Osteoblast (primary cell): Measurements from ENCODE around the gene RPA4. TPM values are rescaled to one million over a fixed set of nuclear protein-coding genes. Genes with fewer than 3 reads are reported as not detected.
"Not testable (repeated sequence)": the region's sequence is repeated elsewhere in the genome, so short reads cannot be mapped to it uniquely, and the experiment has no call there.

Experiments
- DNase-seq: peaks from one replicate; pipeline ENCODE4 v3.0.0; 2011; ENCODE audit warnings: low spot score, mixed read lengths; ENCODE audit not compliant: insufficient read length; ENCODE audit errors: missing footprints
- H2AFZ ChIP-seq: 2 replicates; pipeline ENCODE4 v1.6.0; 2011; ENCODE audit warnings: mild to moderate bottlenecking, low read length
- H3K27ac ChIP-seq: 2 replicates; pipeline ENCODE4 v1.5.1; 2011; ENCODE audit warnings: mild to moderate bottlenecking, low read depth, low read length, moderate library complexity
- H3K27me3 ChIP-seq: 2 replicates; pipeline ENCODE4 v1.6.0; 2012; ENCODE audit warnings: mild to moderate bottlenecking, control low read depth, inconsistent platforms, low read length, moderate library complexity; ENCODE audit not compliant: insufficient read depth
- H3K36me3 ChIP-seq: 2 replicates; pipeline ENCODE4 v1.5.1; 2011; ENCODE audit warnings: mild to moderate bottlenecking, low read length, control low read depth, moderate library complexity; ENCODE audit not compliant: insufficient read depth
- H3K4me1 ChIP-seq: 2 replicates; pipeline ENCODE4 v1.5.1; 2011; ENCODE audit warnings: mild to moderate bottlenecking, low read length, control low read depth, moderate library complexity; ENCODE audit not compliant: insufficient read depth
- H3K4me2 ChIP-seq: 2 replicates; pipeline ENCODE4 v1.6.0; 2011; ENCODE audit warnings: mild to moderate bottlenecking, low read length; ENCODE audit not compliant: insufficient read depth
- H3K4me3 ChIP-seq: fragments of 200-600 bp; sonication (generic); 3 replicates; pipeline ENCODE4 v1.5.1; 2012; ENCODE audit warnings: mild to moderate bottlenecking, low read length, inconsistent platforms; ENCODE audit not compliant: insufficient read depth
- H3K79me2 ChIP-seq: 2 replicates; pipeline ENCODE4 v1.6.0; 2012; ENCODE audit warnings: mild to moderate bottlenecking, low read length, control low read depth, inconsistent platforms; ENCODE audit not compliant: insufficient read depth
- H3K9me3 ChIP-seq: 2 replicates; pipeline ENCODE4 v1.5.1; 2011; ENCODE audit warnings: low read depth, low read length, control low read depth
- H4K20me1 ChIP-seq: 2 replicates; pipeline ENCODE4 v1.6.0; 2012; ENCODE audit warnings: mild to moderate bottlenecking, low read length, control low read depth; ENCODE audit not compliant: insufficient read depth
- total RNA-seq: library from RNA; depleted of rRNA; stranded (reverse); fragments of >200 nt; gene quantifications from 2 replicates; pipeline ENCODE4 v1.2.3, GENCODE V29; 2012
- TF ChIP-seq, protein P1 (sequence below): IDR thresholded peaks from 2 replicates; pipeline ENCODE4 v1.5.1; 2011; ENCODE audit warnings: mild to moderate bottlenecking, low read depth, low read length, moderate library complexity; ENCODE audit errors: extremely low read depth

RPA4 gene
- total RNA-seq, 1 donor = 1.1 TPM

DNA sequence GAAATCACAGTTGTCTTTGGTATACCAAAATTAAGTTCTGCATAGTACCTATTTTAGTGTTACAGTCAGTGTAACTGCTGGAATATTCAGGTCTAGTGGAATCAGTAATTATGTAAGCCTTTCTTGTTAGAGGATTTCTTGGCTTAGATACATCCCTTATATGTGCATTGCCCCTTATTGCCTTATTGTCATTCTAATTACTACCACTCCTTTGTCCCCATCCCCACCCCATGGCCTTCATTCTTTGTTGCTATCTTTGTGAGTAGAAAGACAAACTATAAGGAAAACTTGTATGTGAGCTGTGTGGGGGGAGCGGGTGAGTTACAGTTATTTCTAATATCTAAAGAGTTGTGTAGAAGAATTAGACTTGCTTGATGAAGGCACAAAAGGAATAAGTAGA lies 36.9 kb upstream of the RPA4 start:
- no peak overlapping the region for H3K27ac ChIP-seq
- H2AFZ ChIP-seq = no peak overlapping the region
- no peak overlapping the region for H3K4me2 ChIP-seq
- H3K4me1 ChIP-seq = no peaks in the 10 kb centered on the region
- no peaks in the 10 kb centered on the region for H3K36me3 ChIP-seq
- H3K27me3 ChIP-seq = no peaks in the 10 kb centered on the region
- H3K79me2 ChIP-seq = no peaks in the 10 kb centered on the region
- no peaks in the 10 kb centered on the region for H3K9me3 ChIP-seq
- no peak for DNase-seq
- no peaks in the 10 kb centered on the region for H4K20me1 ChIP-seq
- TF ChIP-seq, protein P1, sequence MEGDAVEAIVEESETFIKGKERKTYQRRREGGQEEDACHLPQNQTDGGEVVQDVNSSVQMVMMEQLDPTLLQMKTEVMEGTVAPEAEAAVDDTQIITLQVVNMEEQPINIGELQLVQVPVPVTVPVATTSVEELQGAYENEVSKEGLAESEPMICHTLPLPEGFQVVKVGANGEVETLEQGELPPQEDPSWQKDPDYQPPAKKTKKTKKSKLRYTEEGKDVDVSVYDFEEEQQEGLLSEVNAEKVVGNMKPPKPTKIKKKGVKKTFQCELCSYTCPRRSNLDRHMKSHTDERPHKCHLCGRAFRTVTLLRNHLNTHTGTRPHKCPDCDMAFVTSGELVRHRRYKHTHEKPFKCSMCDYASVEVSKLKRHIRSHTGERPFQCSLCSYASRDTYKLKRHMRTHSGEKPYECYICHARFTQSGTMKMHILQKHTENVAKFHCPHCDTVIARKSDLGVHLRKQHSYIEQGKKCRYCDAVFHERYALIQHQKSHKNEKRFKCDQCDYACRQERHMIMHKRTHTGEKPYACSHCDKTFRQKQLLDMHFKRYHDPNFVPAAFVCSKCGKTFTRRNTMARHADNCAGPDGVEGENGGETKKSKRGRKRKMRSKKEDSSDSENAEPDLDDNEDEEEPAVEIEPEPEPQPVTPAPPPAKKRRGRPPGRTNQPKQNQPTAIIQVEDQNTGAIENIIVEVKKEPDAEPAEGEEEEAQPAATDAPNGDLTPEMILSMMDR = no peak
- H3K4me3 ChIP-seq = no peak overlapping the region

DNA sequence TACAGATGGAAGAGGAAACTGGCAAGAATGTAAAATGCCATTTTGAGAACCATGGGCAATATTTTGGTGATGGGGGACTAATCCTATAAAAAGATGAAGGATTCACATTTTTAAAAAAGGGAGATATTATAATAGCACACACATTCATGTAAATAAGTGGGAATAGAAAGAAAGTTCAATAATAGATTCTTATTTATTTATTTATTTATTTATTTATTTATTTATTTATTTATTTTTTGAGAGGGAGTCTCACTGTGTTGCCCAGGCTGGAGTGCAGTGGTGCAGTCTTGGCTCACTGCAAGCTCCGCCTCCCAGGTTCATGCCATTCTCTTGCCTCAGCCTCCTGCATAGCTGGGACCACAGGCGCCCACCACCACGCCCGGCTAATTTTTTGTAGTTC lies 24.3 kb upstream of the RPA4 start:
- H3K4me1 ChIP-seq, H3K27ac ChIP-seq, H3K4me3 ChIP-seq, H2AFZ ChIP-seq, H3K4me2 ChIP-seq, DNase-seq, H4K20me1 ChIP-seq, H3K27me3 ChIP-seq, H3K36me3 ChIP-seq, H3K9me3 ChIP-seq, H3K79me2 ChIP-seq: not testable (repeated sequence)

DNA sequence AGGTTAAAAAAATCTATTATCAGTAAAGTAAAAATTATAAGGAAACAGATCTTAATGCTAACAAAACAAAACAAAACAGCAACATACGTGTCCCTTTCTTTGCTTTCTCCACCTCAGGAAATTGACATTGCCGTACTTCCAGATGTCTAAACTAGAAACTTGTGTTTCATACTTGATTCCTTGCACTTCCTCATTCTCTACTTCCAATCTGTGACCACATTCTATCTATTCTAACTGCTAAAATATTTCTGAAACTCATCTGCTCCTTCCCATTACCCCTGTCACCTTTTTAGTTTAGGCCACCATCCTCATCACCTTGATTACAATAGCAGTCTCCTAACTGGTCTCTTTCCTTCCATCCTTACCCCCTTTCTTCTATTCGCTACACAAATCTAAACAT lies 22.5 kb upstream of the RPA4 start:
- Histone ChIP-seq H3K4me1 (no peaks in the 10 kb centered on the region), H3K27me3 (no peaks in the 10 kb centered on the region), H3K9me3 (no peaks in the 10 kb centered on the region), H3K79me2 (no peaks in the 10 kb centered on the region), H3K4me3 (no peak overlapping the region), H4K20me1 (no peaks in the 10 kb centered on the region), H3K36me3 (no peaks in the 10 kb centered on the region), H2AFZ (no peak overlapping the region), H3K4me2 (no peak overlapping the region), H3K27ac (no peak overlapping the region)
- TF ChIP-seq, protein P1 = no peak
- DNase-seq = no peak

DNA sequence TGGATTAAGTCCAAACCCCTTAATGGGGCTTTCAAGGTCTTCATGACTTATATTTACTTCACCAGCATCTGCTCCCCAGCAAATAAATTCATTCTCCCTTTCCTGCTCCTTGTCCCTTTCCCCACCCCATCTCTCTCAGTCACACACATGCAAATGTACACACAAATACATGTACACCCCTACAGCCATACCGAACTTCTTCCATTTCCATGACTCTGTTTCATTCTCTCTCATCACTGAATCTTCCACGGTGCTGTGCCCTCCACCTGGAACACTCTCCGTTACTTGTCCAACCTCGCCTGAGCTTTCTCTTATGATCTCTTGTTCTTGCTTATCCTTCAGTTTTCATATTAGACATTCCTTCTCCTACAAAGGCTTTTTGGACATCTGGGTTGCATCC lies 22.0 kb upstream of the RPA4 start:
- TF ChIP-seq, protein P1 = no peak
- Histone ChIP-seq H4K20me1 (no peaks in the 10 kb centered on the region), H2AFZ (no peak overlapping the region), H3K9me3 (no peaks in the 10 kb centered on the region), H3K4me1 (no peaks in the 10 kb centered on the region), H3K27me3 (no peaks in the 10 kb centered on the region), H3K27ac (no peak overlapping the region), H3K4me3 (no peak overlapping the region), H3K79me2 (no peaks in the 10 kb centered on the region), H3K36me3 (no peaks in the 10 kb centered on the region), H3K4me2 (no peak overlapping the region)
- DNase-seq = no peak

- H3K4me1 ChIP-seq = no peaks in the 10 kb centered on the region
- H2AFZ ChIP-seq = no peak overlapping the region
- H3K9me3 ChIP-seq = no peaks in the 10 kb centered on the region
- H3K79me2 ChIP-seq = no peaks in the 10 kb centered on the region
- TF ChIP-seq, protein P1 = no peak
- H3K27me3 ChIP-seq = no peaks in the 10 kb centered on the region
- no peaks in the 10 kb centered on the region for H4K20me1 ChIP-seq
- no peak for DNase-seq
- no peak overlapping the region for H3K4me2 ChIP-seq
- H3K27ac ChIP-seq = no peak overlapping the region
- no peaks in the 10 kb centered on the region for H3K36me3 ChIP-seq
- no peak overlapping the region for H3K4me3 ChIP-seq
Measured at GRCh38 chrX:96884027-96884426, 319 bp downstream of the RPA4 start.
